RWPE1 (cell line): ENCODE data around the gene TMEM175.

Experiments
- CTCF ChIA-PET: fragments of 350-600 bp; sonication (Branson Sonifier 250); formaldehyde crosslinking; extraction: SDS; loops from one replicate; lab custom pipeline; 2021; lab: Yijun Ruan, JAX
- POLR2A ChIA-PET: fragments of 400-600 bp; formaldehyde crosslinking; extraction: SDS; loops from one replicate; lab custom pipeline; 2020; ENCODE audit warnings: antibody characterized with exemption; ENCODE audit not compliant: low non-redundant PET; lab: Yijun Ruan, JAX
- DNase-seq: peaks from one replicate; pipeline ENCODE4 v3.0.0; 2012; ENCODE audit warnings: low spot score
- H3K27ac ChIP-seq: fragments of 450-650 bp; 2 replicates; pipeline ENCODE4 v1.5.1; 2017
- CTCF ChIP-seq: fragments of 450-650 bp; conservative IDR thresholded peaks from 2 replicates; pipeline ENCODE4 v1.5.1; 2017; ENCODE audit warnings: low read depth, mild to moderate bottlenecking

The TMEM175 gene

GRCh38 chr4:958314-958665 is 26.0 kb downstream of the TMEM175 start:
- no peak for TF ChIP-seq CTCF
- H3K27ac ChIP-seq = no peak overlapping the region
- CTCF ChIA-PET = no interaction called here
- POLR2A ChIA-PET = no interaction called here
- no peak for DNase-seq

- ChIA-PET POLR2A (no interaction called here), CTCF (no interaction called here)
- no peak for DNase-seq
- no peak overlapping the region for H3K27ac ChIP-seq
- TF ChIP-seq CTCF = no peak
Measured at GRCh38 chr4:958696-959337, 26.6 kb downstream of the TMEM175 start.

GRCh38 chr4:959338-960139 is 27.3 kb downstream of the TMEM175 start:
- no peak for TF ChIP-seq CTCF
- ChIA-PET CTCF (no interaction called here), POLR2A (no interaction called here)
- no peak for DNase-seq
- peak overlapping the region; percentile 21; the same call in 1 of the 2 replicates for H3K27ac ChIP-seq

GRCh38 chr4:960140-960635 is 27.9 kb downstream of the TMEM175 start:
- no peak for TF ChIP-seq CTCF
- H3K27ac ChIP-seq = peak overlapping the region; percentile 21; the same call in 1 of the 2 replicates
- ChIA-PET CTCF (no interaction called here), POLR2A (no interaction called here)
- no peak for DNase-seq

GRCh38 chr4:960636-961350 is 28.5 kb downstream of the TMEM175 start:
- no peak for TF ChIP-seq CTCF
- ChIA-PET CTCF (interaction anchor here (0.6 kb wide), 1 partner anchor 19 kb away, joined by 8 read pairs; no protein-coding TSS in a partner anchor), POLR2A (no interaction called here)
- H3K27ac ChIP-seq = no peak overlapping the region; the same call in 1 of the 2 replicates
- no peak for DNase-seq
